ENCODE results near the gene R3HDM2.

Gene R3HDM2

GRCh38 chr12:57232156-57232756, 198.6 kb downstream of the R3HDM2 start:
- no peak for DNase-seq

- DNase-seq: no peak
These were observed 199.4 kb downstream of the R3HDM2 start for GRCh38 chr12:57231276-57232021.

GRCh38 chr12:57230381-57231155, 200.3 kb downstream of the R3HDM2 start:
- no peak for DNase-seq

- DNase-seq: peak; percentile 31 to 94 (median 86)
These were observed 201.0 kb downstream of the R3HDM2 start, which contains the start of gene SHMT2 for GRCh38 chr12:57229634-57230380. Gene SHMT2, plus strand, starts transcription at chr12:57229711. Its CDS starts 68 bp downstream, at chr12:57229779.

GRCh38 chr12:57229046-57229633, 201.7 kb downstream of the R3HDM2 start:
- DNase-seq: no peak

- DNase-seq: no peak
These were observed 203.3 kb downstream of the R3HDM2 start for GRCh38 chr12:57227315-57228115.

GRCh38 chr12:57226588-57227314, 204.1 kb downstream of the R3HDM2 start:
- DNase-seq: no peak

- DNase-seq: no peak
These were observed 205.1 kb downstream of the R3HDM2 start for GRCh38 chr12:57225680-57226210.

GRCh38 chr12:57224973-57225679, 205.7 kb downstream of the R3HDM2 start:
- DNase-seq: no peak

GRCh38 chr12:57224278-57224972, 206.4 kb downstream of the R3HDM2 start:
- DNase-seq: no peak

- no peak for DNase-seq
These were observed 207.4 kb downstream of the R3HDM2 start for GRCh38 chr12:57223191-57224165.

GRCh38 chr12:57222286-57223190, 208.3 kb downstream of the R3HDM2 start:
- no peak for DNase-seq

- no peak for DNase-seq
These were observed 209.5 kb downstream of the R3HDM2 start for GRCh38 chr12:57221169-57221917.

GRCh38 chr12:57220770-57221168, 210.1 kb downstream of the R3HDM2 start:
- DNase-seq: no peak

Measured in anterior cingulate cortex (tissue), 58 donors.